ENCODE results near the gene PPP4R2. TPM values are rescaled to one million over a fixed set of nuclear protein-coding genes. Genes with fewer than 3 reads are reported as not detected.

The PPP4R2 gene
- total RNA-seq, 4 donors from 2014 or later: 21.3 to 136 (median 62.3) TPM

GRCh38 chr3:72976281-72976741 lies 20.3 kb upstream of the PPP4R2 start:
- TF ChIP-seq CTCF (IDR thresholded peaks at IDR 0.05): no peak
- TF ChIP-seq POLR2A (IDR thresholded peaks at IDR 0.05): no peak
- no peaks in the 10 kb centered on the region for H3K4me1 ChIP-seq
- no peaks in the 10 kb centered on the region for H3K27me3 ChIP-seq
- no peaks in the 10 kb centered on the region for H3K36me3 ChIP-seq
- no peak overlapping the region for H3K27ac ChIP-seq
- no peak overlapping the region for H3K4me3 ChIP-seq
- no peaks in the 10 kb centered on the region for H3K9me3 ChIP-seq
- intact Hi-C loops (cut with DNase I; ENCODE audit: low total_unique reads): no loop called here
- no peak for DNase-seq

- Histone ChIP-seq H3K9me3 (no peaks in the 10 kb centered on the region), H3K4me1 (no peaks in the 10 kb centered on the region), H3K27me3 (no peaks in the 10 kb centered on the region), H3K36me3 (no peaks in the 10 kb centered on the region), H3K27ac (no peak overlapping the region), H3K4me3 (no peak overlapping the region)
- intact Hi-C loops (cut with DNase I; ENCODE audit: low total_unique reads): no loop called here
- TF ChIP-seq CTCF (IDR thresholded peaks at IDR 0.05): no peak
- TF ChIP-seq POLR2A (IDR thresholded peaks at IDR 0.05): no peak
- no peak for DNase-seq
Measured at GRCh38 chr3:72977060-72977808, 19.4 kb upstream of the PPP4R2 start.

GRCh38 chr3:72982609-72983366 lies 13.8 kb upstream of the PPP4R2 start:
- no peak for DNase-seq
- TF ChIP-seq CTCF (IDR thresholded peaks at IDR 0.05): no peak
- no peak for TF ChIP-seq POLR2A (IDR thresholded peaks at IDR 0.05)
- Histone ChIP-seq H3K9me3 (peaks cover 0 to 8% of the 10 kb centered on the region in 2 donors), H3K4me1 (no peaks in the 10 kb centered on the region), H3K4me3 (no peak overlapping the region), H3K27me3 (no peaks in the 10 kb centered on the region), H3K27ac (no peak overlapping the region), H3K36me3 (no peaks in the 10 kb centered on the region)
- intact Hi-C loops (cut with DNase I; ENCODE audit: low total_unique reads): no loop called here

GRCh38 chr3:72985576-72985975 lies 11.0 kb upstream of the PPP4R2 start:
- H3K27ac ChIP-seq: no peak overlapping the region
- H3K4me1 ChIP-seq: no peaks in the 10 kb centered on the region
- H3K27me3 ChIP-seq: no peaks in the 10 kb centered on the region
- H3K36me3 ChIP-seq: no peaks in the 10 kb centered on the region
- no peak overlapping the region for H3K4me3 ChIP-seq
- no peak for DNase-seq
- intact Hi-C loops (cut with DNase I; ENCODE audit: low total_unique reads): no loop called here
- peaks cover 0 to 8% of the 10 kb centered on the region in 2 donors for H3K9me3 ChIP-seq
- no peak for TF ChIP-seq POLR2A (IDR thresholded peaks at IDR 0.05)
- no peak for TF ChIP-seq CTCF (IDR thresholded peaks at IDR 0.05)
